ENCODE measurements around the gene SMYD3. TPM values are rescaled to one million over a fixed set of nuclear protein-coding genes. Genes with fewer than 3 reads are reported as not detected.

SMYD3 gene
- total and polyA plus RNA-seq, 2 of the 4 experiments (the other 2 are of a cell fraction), result 26.5 to 37.6 TPM

DNA sequence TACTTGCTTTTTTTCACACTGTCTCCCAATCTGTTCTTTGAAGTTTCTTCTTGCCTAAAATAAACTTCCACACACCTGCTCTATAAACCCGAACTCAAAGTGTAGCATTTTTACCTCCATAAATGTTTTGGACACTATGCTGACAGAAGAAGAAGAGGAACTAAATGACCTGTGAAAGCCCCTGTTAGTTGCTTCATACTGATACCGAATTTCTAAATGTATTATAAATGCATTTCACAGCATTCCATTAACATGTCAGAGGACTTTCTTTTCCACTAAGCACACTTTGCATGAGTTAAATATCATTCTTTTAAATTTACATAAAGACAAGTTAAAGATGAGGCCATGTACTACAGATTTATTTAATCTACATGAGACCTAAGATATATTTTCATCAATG lies 281.0 kb downstream of the SMYD3 start:
- H2BK15ac ChIP-seq (ENCODE audit: low read depth, low read length), result no peak overlapping the region
- H3K36me3 ChIP-seq (ENCODE audit: control insufficient read depth, insufficient read depth, low read length), result no peaks in the 10 kb centered on the region
- BruUV-seq (replicated peaks), result no TSS peak
- ChIA-PET CTCF (no interaction called here), POLR2A (ENCODE audit: unreplicated experiment) (no interaction called here)
- no peak overlapping the region for H3K56ac ChIP-seq (ENCODE audit: extremely low read depth, insufficient read depth, low read length)
- H3K9ac ChIP-seq (ENCODE audit: low read depth, low read length), result no peak overlapping the region
- H4K8ac ChIP-seq (ENCODE audit: low read depth in 2 of 2, low read length in 2 of 2), result no peak overlapping the region
- no peaks in the 10 kb centered on the region for H4K20me1 ChIP-seq (ENCODE audit: insufficient read depth, low read length)
- H3K9me1 ChIP-seq (ENCODE audit: insufficient read depth, low read length), result no peaks in the 10 kb centered on the region; the same call in 1 of the 2 replicates
- H3K9me3 ChIP-seq (ENCODE audit: control insufficient read depth, insufficient read depth, low read length), result no peaks in the 10 kb centered on the region
- no peak overlapping the region for H2AK5ac ChIP-seq (ENCODE audit: low read depth, low read length)
- no peak overlapping the region for H3K18ac ChIP-seq (ENCODE audit: low read depth, low read length)
- DNase-seq (no peak), ATAC-seq (ENCODE audit: low read depth) (no peak)
- intact Hi-C loops (cut with micrococcal nuclease) (no loop called here), dilution Hi-C loops (cut with HindIII; ENCODE audit: low sequenced_read_pairs, unreplicated experiment) (no loop called here), in situ Hi-C loops (cut with MboI; ENCODE audit: low sequenced_read_pairs) (no loop called here)
- H2BK120ac ChIP-seq (ENCODE audit: low read depth, low read length), result no peak overlapping the region
- H4K91ac ChIP-seq (ENCODE audit: insufficient read depth, low read depth, low read length), result no peak overlapping the region
- no peak overlapping the region for H4K5ac ChIP-seq (ENCODE audit: low read depth, low read length)
- H3K4me2 ChIP-seq (ENCODE audit: low read depth, low read length), result no peak overlapping the region
- H3K4ac ChIP-seq (ENCODE audit: low read depth, low read length), result no peak overlapping the region
- no peak overlapping the region for H2AK9ac ChIP-seq (replicated peaks; ENCODE audit: low read depth, low read length, poor library complexity)
- no peak overlapping the region for H3K14ac ChIP-seq (replicated peaks; ENCODE audit: low read depth, low read length)
- H3K4me1 ChIP-seq (ENCODE audit: control insufficient read depth, insufficient read depth, low read length), result no peaks in the 10 kb centered on the region; the same call in 1 of the 2 replicates
- no peak overlapping the region for H3K4me3 ChIP-seq (ENCODE audit: insufficient read depth, low read depth, low read length)
- TF ChIP-seq MXI1 (IDR thresholded peaks at IDR 0.05; ENCODE audit: borderline replicate concordance, low read depth, low read length) (no peak), FOS (IDR thresholded peaks at IDR 0.05; ENCODE audit: low read depth, low read length) (no peak), RAD21 (IDR thresholded peaks at IDR 0.05; ENCODE audit: low read length) (no peak), CTCF (conservative IDR thresholded peaks at IDR 0.05; ENCODE audit: low read depth, low read length) (no peak)
- WGBS, 2 experiments (ENCODE audit: extremely low coverage in 2 of 2, insufficient read length in 1 of 2), result no CpG with 5 or more reads among the region's 2 CpGs
- H3K27ac ChIP-seq (ENCODE audit: insufficient read depth, low read length), result no peak overlapping the region
- no peak overlapping the region for H2BK5ac ChIP-seq (ENCODE audit: low read depth, low read length, poor library complexity, severe bottlenecking)
- H3K79me1 ChIP-seq (ENCODE audit: low read depth in 1 of 2, low read length in 2 of 2), result peaks cover 0 to 2% of the 10 kb centered on the region in 2 experiments; a peak in 1 of 4 replicates
- H2BK20ac ChIP-seq (ENCODE audit: low read depth, low read length), result no peak overlapping the region
- H2AFZ ChIP-seq (replicated peaks; ENCODE audit: low read length, poor library complexity), result no peak overlapping the region
- H3K27me3 ChIP-seq (ENCODE audit: control insufficient read depth, insufficient read depth, low read length), result no peaks in the 10 kb centered on the region
- no peak overlapping the region for H3K23ac ChIP-seq (ENCODE audit: low read depth, low read length)
